IPS-20b (cell line): ENCODE data around the gene GATA5.

Experiments used
- H3K27ac ChIP-seq: one replicate; pipeline ENCODE4 v1.5.1; 2013; ENCODE audit warnings: low read length
- H3K27me3 ChIP-seq: 2 replicates; pipeline ENCODE4 v1.6.1; 2013; ENCODE audit warnings: mild to moderate bottlenecking, low read length, inconsistent platforms; ENCODE audit not compliant: insufficient read depth
- H3K36me3 ChIP-seq: 2 replicates; pipeline ENCODE4 v1.6.1; 2013; ENCODE audit warnings: low read depth, mild to moderate bottlenecking, inconsistent platforms, low read length, moderate library complexity; ENCODE audit not compliant: insufficient read depth
- H3K4me1 ChIP-seq: 2 replicates; pipeline ENCODE4 v1.6.1; 2013; ENCODE audit warnings: mild to moderate bottlenecking, control low read depth, inconsistent platforms, low read length, moderate library complexity; ENCODE audit not compliant: insufficient read depth
- H3K4me3 ChIP-seq: 2 replicates; pipeline ENCODE4 v1.5.1; 2013; ENCODE audit warnings: mild to moderate bottlenecking, low read length, inconsistent platforms
- H3K9ac ChIP-seq: 2 replicates; pipeline ENCODE4 v1.6.1; 2013; ENCODE audit warnings: low read depth, mild to moderate bottlenecking, inconsistent platforms, low read length, moderate library complexity
- H3K9me3 ChIP-seq: 2 replicates; pipeline ENCODE4 v1.6.1; 2013; ENCODE audit warnings: mild to moderate bottlenecking, low read depth, low read length, inconsistent platforms; ENCODE audit not compliant: insufficient read depth

Gene GATA5

GRCh38 chr20:62466072-62466760, 9.6 kb downstream of the GATA5 start:
- peaks cover 18% of the 10 kb centered on the region for H3K27me3 ChIP-seq
- H3K27ac ChIP-seq: no peak overlapping the region

GRCh38 chr20:62464990-62465389, 10.8 kb downstream of the GATA5 start:
- Histone ChIP-seq H3K4me3 (no peak overlapping the region), H3K9me3 (no peaks in the 10 kb centered on the region), H3K27ac (no peak overlapping the region), H3K36me3 (no peaks in the 10 kb centered on the region), H3K9ac (no peak overlapping the region), H3K27me3 (peaks cover 8% of the 10 kb centered on the region), H3K4me1 (no peaks in the 10 kb centered on the region)

More at GRCh38 chr20:62466072-62466760, 9.6 kb downstream of the GATA5 start:
- no peaks in the 10 kb centered on the region for H3K9me3 ChIP-seq
- no peaks in the 10 kb centered on the region for H3K36me3 ChIP-seq
- no peak overlapping the region for H3K9ac ChIP-seq
- no peak overlapping the region for H3K4me3 ChIP-seq
- no peaks in the 10 kb centered on the region for H3K4me1 ChIP-seq

GRCh38 chr20:62464425-62464770, 11.4 kb downstream of the GATA5 start:
- Histone ChIP-seq H3K36me3 (no peaks in the 10 kb centered on the region), H3K4me1 (no peaks in the 10 kb centered on the region), H3K9me3 (no peaks in the 10 kb centered on the region), H3K27ac (no peak overlapping the region), H3K4me3 (no peak overlapping the region), H3K9ac (no peak overlapping the region), H3K27me3 (peaks cover 5% of the 10 kb centered on the region)

- H3K9me3 ChIP-seq: no peaks in the 10 kb centered on the region
- H3K27ac ChIP-seq: no peak overlapping the region
- no peaks in the 10 kb centered on the region for H3K27me3 ChIP-seq
- no peaks in the 10 kb centered on the region for H3K4me1 ChIP-seq
- H3K9ac ChIP-seq: no peak overlapping the region
- no peak overlapping the region for H3K4me3 ChIP-seq
- no peaks in the 10 kb centered on the region for H3K36me3 ChIP-seq
Measured at GRCh38 chr20:62463651-62464424, 12.0 kb downstream of the GATA5 start.

- Histone ChIP-seq H3K9me3 (no peaks in the 10 kb centered on the region), H3K27me3 (no peaks in the 10 kb centered on the region), H3K27ac (no peak overlapping the region), H3K4me1 (no peaks in the 10 kb centered on the region), H3K4me3 (no peak overlapping the region), H3K9ac (no peak overlapping the region), H3K36me3 (no peaks in the 10 kb centered on the region)
Measured at GRCh38 chr20:62462976-62463592, 12.7 kb downstream of the GATA5 start.

- Histone ChIP-seq H3K27ac (no peak overlapping the region), H3K4me1 (no peaks in the 10 kb centered on the region), H3K4me3 (no peak overlapping the region)
Measured at GRCh38 chr20:62461834-62462233, 14.0 kb downstream of the GATA5 start.

GRCh38 chr20:62461157-62461556, 14.6 kb downstream of the GATA5 start:
- no peak overlapping the region for H3K9ac ChIP-seq
- H3K4me3 ChIP-seq: no peak overlapping the region
- no peak overlapping the region for H3K27ac ChIP-seq
- no peaks in the 10 kb centered on the region for H3K27me3 ChIP-seq
- H3K36me3 ChIP-seq: no peaks in the 10 kb centered on the region
- no peaks in the 10 kb centered on the region for H3K4me1 ChIP-seq
- no peaks in the 10 kb centered on the region for H3K9me3 ChIP-seq

More at GRCh38 chr20:62461834-62462233, 14.0 kb downstream of the GATA5 start:
- Histone ChIP-seq H3K27me3 (no peaks in the 10 kb centered on the region), H3K9ac (no peak overlapping the region), H3K36me3 (no peaks in the 10 kb centered on the region), H3K9me3 (no peaks in the 10 kb centered on the region)

- Histone ChIP-seq H3K9me3 (no peaks in the 10 kb centered on the region), H3K4me1 (no peaks in the 10 kb centered on the region), H3K4me3 (no peak overlapping the region), H3K36me3 (no peaks in the 10 kb centered on the region), H3K27me3 (no peaks in the 10 kb centered on the region), H3K27ac (no peak overlapping the region), H3K9ac (no peak overlapping the region)
Measured at GRCh38 chr20:62460678-62461077, 15.1 kb downstream of the GATA5 start.

- H3K4me3 ChIP-seq: no peak overlapping the region
Measured at GRCh38 chr20:62459488-62459887, 16.3 kb downstream of the GATA5 start.

GRCh38 chr20:62458275-62459251, 17.2 kb downstream of the GATA5 start:
- Histone ChIP-seq H3K27me3 (no peaks in the 10 kb centered on the region), H3K27ac (no peak overlapping the region), H3K9ac (no peak overlapping the region), H3K4me1 (no peaks in the 10 kb centered on the region), H3K4me3 (no peak overlapping the region), H3K36me3 (no peaks in the 10 kb centered on the region), H3K9me3 (no peaks in the 10 kb centered on the region)

More at GRCh38 chr20:62459488-62459887, 16.3 kb downstream of the GATA5 start:
- Histone ChIP-seq H3K4me1 (no peaks in the 10 kb centered on the region), H3K36me3 (no peaks in the 10 kb centered on the region), H3K9ac (no peak overlapping the region), H3K27ac (no peak overlapping the region), H3K9me3 (no peaks in the 10 kb centered on the region), H3K27me3 (no peaks in the 10 kb centered on the region)

- no peaks in the 10 kb centered on the region for H3K9me3 ChIP-seq
- no peak overlapping the region for H3K9ac ChIP-seq
- H3K36me3 ChIP-seq: no peaks in the 10 kb centered on the region
- H3K27me3 ChIP-seq: no peaks in the 10 kb centered on the region
- H3K27ac ChIP-seq: no peak overlapping the region
- H3K4me1 ChIP-seq: no peaks in the 10 kb centered on the region
- H3K4me3 ChIP-seq: no peak overlapping the region
Measured at GRCh38 chr20:62457831-62458230, 18.0 kb downstream of the GATA5 start.
